ENCODE measurements around the gene MATK. TPM values are rescaled to one million over a fixed set of nuclear protein-coding genes. Genes with fewer than 3 reads are reported as not detected.

The MATK gene
- total RNA-seq, 1 experiment from 2014 or later = 28.3 TPM

- no peak for TF ChIP-seq CREB1 (CRISPR knock-in tag; IDR thresholded peaks at IDR 0.05)
- TF ChIP-seq USF2 (CRISPR knock-in tag; IDR thresholded peaks at IDR 0.05) = 0 out of 2 replicates have a peak, but pooled peaks have one; percentile 13
- no peak for TF ChIP-seq ATF1 (CRISPR knock-in tag; IDR thresholded peaks at IDR 0.05)
- no peak for TF ChIP-seq SP1 (CRISPR knock-in tag; conservative IDR thresholded peaks at IDR 0.05)
- 0 out of 2 replicates have a peak, but pooled peaks have one; percentile 22 for TF ChIP-seq USF1 (CRISPR knock-in tag; IDR thresholded peaks at IDR 0.05)
- no peak for TF ChIP-seq NR1H2 (CRISPR knock-in tag; IDR thresholded peaks at IDR 0.05)
- TF ChIP-seq CTCF (IDR thresholded peaks at IDR 0.05) = no peak
- no peak for TF ChIP-seq ZSCAN18 (CRISPR knock-in tag; IDR thresholded peaks at IDR 0.05)
- TF ChIP-seq MAX (CRISPR knock-in tag; IDR thresholded peaks at IDR 0.05) = peak; percentile 88
- TF ChIP-seq SOX15 (CRISPR knock-in tag; IDR thresholded peaks at IDR 0.05) = no peak
- TF ChIP-seq NR2C2 (CRISPR knock-in tag; IDR thresholded peaks at IDR 0.05) = no peak
- TF ChIP-seq FOXK1 (CRISPR knock-in tag; IDR thresholded peaks at IDR 0.05) = peak; percentile 88
- TF ChIP-seq KAT7 (CRISPR knock-in tag; IDR thresholded peaks at IDR 0.05; ENCODE audit: borderline replicate concordance) = no peak
- TF ChIP-seq NFATC4 (CRISPR knock-in tag; IDR thresholded peaks at IDR 0.05) = no peak
- TF ChIP-seq CDX4 (CRISPR knock-in tag; IDR thresholded peaks at IDR 0.05; ENCODE audit: borderline replicate concordance) = no peak
- no peak for TF ChIP-seq ZNF281 (CRISPR knock-in tag; IDR thresholded peaks at IDR 0.05)
- TF ChIP-seq JUN (CRISPR knock-in tag; IDR thresholded peaks at IDR 0.05) = no peak
- TF ChIP-seq MXD4 (CRISPR knock-in tag; IDR thresholded peaks at IDR 0.05; ENCODE audit: borderline replicate concordance) = no peak
- TF ChIP-seq ESRRA (CRISPR knock-in tag; IDR thresholded peaks at IDR 0.05; ENCODE audit: borderline replicate concordance) = no peak
- TF ChIP-seq CREM (CRISPR knock-in tag; IDR thresholded peaks at IDR 0.05) = peak; percentile 69; the same call in 1 of the 2 replicates
- no peak for TF ChIP-seq ZNF263 (CRISPR knock-in tag; IDR thresholded peaks at IDR 0.05; ENCODE audit: low read depth)
- no peak for TF ChIP-seq ATF2 (CRISPR knock-in tag; IDR thresholded peaks at IDR 0.05; ENCODE audit: borderline replicate concordance, low read depth)
- no peak for TF ChIP-seq JAZF1 (CRISPR knock-in tag; IDR thresholded peaks at IDR 0.05)
- TF ChIP-seq ATF6 (CRISPR knock-in tag; IDR thresholded peaks at IDR 0.05) = no peak
- TF ChIP-seq GTF2I (CRISPR knock-in tag; conservative IDR thresholded peaks at IDR 0.05) = peak; percentile 91
- TF ChIP-seq ETV6 (CRISPR knock-in tag; IDR thresholded peaks at IDR 0.05) = peak; percentile 78
Observed at GRCh38 chr19:3762501-3763459, 23.4 kb downstream of the MATK start, which contains the start of gene MRPL54 (continued).
